ENCODE data around the gene SPACDR.
"Not testable (repeated sequence)": the region's sequence is repeated elsewhere in the genome, so short reads cannot be mapped to it uniquely, and the experiment has no call there.

SPACDR gene

DNA sequence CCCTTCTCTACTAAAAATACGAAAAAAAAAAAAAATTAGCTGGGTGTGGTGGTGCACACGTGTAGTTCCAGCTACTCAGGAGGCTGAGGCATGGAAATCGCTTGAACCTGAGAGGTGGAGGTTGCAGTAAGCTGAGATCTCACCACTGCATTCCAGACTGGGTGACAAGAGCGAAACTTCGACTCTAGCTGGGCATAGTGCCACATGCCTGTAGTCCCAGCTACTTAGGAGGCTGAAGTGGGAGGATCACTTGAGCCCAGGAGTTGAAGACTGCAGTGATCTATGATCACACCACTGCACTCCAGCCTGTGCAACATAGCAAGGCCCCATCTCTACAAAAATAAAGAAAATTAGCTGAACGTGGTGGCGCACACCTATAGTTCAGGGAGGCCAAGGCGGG lies 1.2 kb upstream of the SPACDR start:
- DNase-seq: no peak

DNA sequence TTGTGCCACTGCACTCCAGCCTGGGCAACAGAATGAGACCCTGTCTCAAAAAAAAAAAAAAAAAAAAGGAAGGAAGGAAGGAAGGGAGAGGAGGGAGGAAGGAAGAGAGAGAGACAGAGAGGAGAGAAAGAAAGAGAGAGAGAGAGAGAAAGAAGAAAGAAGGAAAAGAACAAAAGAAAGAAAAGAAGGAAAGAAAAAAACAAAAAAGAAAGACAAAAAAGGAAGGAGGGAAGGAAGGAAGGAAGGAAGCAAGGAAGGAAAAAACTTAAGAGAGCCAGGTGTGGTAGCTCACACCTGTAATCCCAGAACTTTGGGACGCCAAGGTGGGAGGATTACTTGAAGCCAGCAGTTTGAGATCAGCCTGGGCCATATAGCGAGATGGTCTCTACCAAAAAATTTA lies 731 bp upstream of the SPACDR start:
- no peak for DNase-seq

DNA sequence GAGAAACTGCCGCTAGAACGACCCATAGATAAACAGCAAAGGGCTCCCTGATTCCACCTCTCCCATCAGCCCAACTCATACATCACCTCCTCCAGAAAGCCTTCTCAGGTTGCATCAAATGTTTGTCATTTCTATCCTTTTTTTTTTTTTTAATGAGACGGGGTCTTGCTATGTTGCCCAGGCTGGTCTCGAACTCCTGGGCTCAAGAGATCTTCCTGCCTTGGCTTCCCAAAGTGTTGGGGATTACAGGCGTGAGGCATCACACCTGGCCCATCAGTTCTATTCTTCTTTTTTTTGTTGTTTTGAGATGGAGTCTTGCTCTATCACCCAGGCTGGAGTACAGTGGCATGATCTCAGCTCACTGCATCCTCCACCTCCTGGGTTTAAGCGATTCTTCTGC lies 7.0 kb downstream of the SPACDR start:
- no peak for DNase-seq

DNA sequence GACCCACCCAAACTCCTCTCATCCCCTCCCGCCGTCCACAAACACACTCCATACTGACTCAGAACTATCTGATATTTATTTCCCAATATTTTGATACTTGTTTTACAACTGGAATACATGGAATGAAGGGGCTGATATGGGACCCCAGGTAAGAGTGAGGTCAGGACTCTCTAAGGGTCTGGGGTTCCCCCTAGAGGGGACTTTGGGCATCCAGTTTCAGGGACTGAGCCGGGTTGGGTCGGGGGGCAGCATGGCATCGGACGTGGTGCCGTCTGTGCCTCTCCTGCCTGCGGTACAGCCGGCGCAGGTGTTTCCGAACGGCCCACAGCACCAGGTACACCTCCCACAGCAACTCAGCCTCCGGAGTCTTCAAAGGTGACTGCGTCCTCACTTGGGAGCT lies 7.5 kb downstream of the SPACDR start:
- DNase-seq: no peak

DNA sequence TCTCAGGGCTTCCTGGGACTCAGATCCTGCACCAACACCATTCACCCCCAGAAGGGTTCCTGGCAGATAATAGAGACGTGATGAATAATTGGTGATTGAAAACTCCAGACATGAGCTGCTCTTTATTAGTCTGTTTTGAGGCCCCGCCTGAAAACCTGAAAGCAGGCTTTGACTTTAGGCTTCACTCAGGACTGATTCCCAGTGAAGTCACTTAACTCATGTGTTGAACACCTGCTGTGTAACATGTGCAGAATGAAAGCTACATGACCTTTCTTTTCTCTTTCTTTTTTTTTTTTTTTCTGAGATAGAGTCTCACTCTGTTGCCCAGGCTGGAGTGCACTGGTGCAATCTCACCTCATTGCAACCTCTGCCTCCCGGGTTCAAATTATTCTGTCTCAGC lies 8.9 kb downstream of the SPACDR start:
- no peak for DNase-seq

DNA sequence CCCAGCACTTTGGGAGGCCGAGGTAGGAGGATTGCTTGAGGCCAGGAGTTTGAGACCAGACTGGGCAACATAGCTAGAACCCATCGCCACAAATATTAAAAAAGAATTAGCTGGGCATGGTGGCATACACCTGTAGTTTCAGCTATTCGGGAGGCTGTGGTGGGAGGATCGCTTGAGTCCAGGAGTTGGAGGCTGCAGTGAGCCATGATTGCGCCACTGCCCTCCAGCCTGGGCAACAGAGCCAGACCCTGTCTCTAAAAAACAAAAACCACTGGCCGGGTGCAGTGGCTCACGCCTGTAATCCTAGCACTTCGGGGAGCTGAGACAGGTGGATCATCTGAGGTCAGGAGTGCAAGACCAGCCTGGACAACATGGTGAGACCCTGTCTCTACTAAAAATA lies 10.2 kb downstream of the SPACDR start:
- not testable (repeated sequence) for DNase-seq

DNA sequence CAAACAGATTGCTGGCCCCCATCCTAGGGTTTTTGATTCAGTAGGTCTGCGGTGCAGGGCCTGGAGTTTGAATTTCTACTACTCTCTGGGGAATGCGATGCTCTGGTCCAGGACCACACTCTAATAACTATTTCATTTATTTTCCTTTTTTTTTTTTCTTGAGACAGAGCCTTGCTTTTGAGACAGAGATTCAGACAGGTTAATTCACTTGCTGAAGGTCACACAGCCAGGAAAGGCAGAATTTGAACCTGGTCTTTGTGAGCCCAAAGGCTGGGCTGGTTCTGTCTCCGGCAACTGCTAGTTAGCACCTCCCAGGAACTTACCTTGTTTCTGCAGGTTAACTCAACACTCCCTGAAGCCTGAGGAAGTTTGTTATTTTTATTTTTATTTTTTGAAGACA lies 11.5 kb downstream of the SPACDR start:
- DNase-seq: no peak

DNA sequence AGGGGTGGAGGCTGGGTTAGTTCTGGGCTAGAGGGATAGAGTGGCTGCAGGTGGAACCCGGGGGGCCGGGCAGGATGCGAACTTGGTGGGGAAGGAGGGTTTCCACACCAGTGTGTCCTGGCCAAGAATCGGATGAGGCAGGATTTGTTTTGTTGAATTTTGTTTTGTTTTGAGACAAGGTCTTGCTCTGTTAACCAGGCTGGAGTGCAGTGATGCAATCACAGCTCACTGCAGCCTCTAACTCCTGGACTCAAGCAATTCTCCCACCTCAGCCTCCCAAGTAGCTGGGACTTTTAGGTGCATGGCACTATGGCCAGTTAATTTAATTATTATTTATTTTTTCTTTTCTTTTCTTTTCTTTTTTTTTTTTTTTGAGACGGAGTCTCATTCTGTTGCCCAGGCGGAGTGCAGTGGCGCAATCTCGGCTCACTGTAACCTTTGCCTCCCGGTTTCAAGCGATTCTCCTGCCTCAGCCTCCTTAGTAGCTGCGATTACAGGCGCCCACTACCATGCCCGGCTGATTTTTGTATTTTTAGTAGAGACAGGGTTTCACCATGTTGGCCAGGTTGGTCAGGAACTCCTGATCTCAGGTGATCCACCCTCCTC lies 14.8 kb downstream of the SPACDR start:
- DNase-seq: no peak

DNA sequence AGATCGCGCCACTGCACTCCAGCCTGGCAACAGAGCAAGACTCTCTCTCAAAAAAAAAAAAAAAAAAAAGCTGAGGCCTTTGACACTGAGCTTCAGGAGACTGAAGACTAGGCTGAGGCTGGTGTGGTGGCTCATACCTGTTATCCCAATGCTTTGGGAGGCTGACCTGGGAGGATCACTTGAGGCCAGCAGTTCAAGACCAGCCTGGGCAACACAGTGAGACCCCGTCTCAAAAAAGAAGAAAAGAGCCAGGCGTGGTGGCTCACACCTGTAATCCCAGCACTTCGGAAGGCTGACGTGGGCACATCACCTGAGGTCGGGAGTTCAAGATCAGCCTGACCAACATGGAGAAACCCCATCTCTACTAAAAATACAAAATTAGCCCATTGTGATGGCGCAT lies 16.7 kb downstream of the SPACDR start:
- DNase-seq: not testable (repeated sequence)

DNA sequence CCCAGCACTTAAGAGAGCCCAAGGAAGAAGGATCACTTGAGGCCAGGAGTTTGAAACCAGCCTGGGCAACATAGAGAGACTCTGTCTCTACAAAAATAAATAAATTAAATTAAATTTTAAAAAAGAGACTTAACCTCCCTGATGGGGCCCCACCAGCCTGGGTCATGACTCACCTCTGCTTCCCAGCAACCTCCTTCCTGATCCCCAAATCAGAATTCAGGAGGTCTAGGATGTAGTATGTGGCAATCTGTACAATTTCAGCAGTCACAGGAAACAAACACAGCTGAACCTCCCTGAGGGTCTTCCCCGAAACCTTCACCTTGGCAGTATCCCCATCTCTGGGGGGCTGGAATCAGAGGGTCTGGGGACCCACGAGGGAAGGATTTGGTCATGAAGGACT lies 18.0 kb downstream of the SPACDR start:
- DNase-seq: no peak

DNA sequence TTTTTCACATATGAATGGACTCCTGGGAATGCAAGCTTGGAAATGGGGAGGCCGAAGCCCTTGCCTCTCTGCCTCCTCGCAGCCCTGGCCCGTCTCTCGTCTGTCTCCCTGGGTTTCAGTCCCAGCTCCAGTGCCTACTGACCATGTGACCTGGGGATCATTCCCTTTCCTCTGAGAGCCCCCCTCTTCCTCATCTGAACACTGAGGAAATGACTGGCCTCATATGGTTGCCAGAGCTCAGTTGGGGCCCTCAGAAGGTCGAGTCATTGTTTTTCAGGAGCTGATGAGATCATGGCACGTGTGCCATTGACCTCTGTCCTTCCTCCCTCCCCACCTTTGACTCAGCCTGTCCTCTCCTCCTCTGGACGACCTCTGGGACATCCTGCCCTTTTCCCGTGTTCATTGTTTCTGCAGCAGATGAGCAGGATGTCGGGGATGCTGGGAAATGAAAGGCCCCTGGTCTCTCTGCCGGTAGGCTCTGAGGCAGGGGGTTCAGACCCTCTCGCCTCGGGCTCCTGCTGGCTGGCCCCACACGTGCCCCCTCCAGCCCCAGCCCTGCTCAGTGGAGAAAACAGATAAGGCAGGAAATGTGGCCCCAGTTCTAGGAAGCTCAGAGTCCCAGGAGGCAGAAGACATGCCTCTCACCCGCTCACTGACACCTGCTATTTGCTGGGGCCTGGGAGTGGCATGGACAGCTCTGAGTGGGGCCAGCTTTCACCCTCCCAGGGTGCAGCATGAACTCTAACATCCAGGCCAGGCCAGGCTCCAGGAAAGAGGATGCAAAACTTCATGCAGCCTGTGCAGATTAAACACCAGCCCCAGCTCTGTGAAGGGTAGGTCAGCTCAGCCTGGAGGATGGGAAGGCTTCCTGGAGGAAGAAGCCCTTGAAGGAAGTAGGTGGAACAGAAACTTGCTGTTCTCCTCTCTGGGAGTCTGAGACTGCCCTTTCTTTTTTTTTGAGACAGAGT lies 19.5 kb downstream of the SPACDR start:
- DNase-seq: no peak

DNA sequence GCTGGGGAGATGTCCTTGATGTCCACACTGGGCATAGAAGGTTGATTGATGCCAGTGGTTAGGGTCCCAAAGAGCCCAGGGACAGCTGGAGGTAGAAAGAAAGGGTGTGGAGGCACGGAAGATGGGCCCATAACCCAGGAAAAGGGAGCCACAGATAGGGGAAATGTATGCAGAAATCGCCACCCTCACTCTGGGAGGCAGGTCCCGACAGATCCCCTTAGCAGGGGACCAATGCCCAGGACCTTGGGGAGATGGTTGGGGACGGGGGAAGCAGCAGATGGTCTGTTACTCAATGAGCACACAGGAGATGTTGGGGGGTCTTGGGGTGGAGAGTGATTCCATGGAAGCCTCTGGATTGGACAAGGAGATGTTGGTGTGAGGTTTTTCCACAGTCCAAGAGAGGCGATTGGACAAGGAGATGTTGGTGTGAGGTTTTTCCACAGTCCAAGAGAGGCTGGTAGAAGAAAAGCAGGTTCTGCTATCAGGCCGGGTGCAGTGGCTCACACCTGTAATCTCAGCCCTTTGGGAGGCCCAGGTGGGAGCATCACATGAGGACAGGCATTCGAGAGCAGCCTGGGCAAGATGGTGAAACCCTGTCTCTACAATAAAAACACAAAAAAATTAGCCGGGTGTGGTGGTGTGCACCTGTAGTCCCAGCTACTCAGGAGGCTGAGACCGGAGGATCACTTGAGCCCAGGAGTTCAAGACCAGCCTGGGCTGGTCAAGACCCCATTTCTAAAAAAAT lies 20.8 kb downstream of the SPACDR start:
- DNase-seq: no peak

DNA sequence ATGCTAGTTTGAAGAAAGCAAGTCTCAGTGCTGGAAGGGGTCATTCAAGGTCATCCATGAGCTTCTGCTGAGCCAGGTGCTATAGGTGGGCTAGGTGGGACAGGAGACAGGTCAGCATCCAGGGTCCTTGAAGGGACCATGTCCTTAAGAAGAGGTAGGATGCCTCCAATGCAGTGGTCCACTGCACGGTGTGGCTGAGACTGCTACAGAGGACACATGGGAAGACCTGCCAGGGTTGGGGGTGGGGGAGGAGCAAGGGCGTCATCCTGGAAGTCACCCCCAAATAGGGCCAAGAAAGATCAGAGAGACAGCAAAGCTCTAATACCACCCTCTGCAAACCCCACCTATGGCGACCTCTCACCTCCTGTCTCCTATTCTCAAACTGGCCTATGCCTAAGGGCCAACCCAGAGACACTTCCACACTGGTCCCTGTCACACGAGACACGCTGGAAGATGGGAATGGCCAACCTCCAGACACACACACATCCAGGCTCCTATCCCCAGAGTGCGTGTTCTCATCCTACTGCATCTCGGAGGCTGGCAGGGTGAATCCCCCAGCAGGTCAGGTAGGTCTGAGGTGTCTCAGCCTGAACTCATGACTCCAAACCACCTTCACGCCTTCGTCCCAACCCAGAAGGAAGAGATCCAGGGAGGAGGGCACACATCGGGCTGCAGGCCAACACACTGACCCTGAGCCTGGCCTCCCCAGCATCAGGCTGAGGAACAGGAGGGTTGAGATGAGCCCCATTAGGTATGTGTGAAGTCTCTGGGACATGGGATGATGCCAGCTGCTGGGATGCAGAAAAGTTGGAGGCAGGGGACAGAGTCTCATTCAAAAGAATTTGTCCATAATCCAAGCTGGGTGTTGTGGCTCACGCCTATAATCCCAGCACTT lies 22.2 kb downstream of the SPACDR start:
- no peak for DNase-seq

DNA sequence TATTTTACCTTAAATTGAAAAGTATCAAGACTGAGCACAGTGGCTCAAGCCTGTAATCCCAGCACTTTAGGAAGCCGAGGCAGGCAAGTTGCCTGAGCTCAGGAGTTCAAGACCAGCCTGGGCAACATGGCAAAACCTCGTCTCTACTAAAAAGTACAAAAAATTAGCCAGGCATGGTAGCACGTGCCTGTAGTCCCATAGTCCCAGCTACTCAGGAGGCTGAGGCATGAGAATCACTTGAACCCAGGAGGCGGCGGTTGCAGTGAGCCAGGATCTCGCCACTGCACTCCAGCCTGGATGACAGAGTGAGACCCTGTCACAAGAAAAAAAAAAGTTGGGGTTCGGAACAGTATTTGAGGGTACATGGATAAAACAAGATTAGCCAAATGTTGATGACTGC lies 24.8 kb downstream of the SPACDR start:
- not testable (repeated sequence) for DNase-seq

DNA sequence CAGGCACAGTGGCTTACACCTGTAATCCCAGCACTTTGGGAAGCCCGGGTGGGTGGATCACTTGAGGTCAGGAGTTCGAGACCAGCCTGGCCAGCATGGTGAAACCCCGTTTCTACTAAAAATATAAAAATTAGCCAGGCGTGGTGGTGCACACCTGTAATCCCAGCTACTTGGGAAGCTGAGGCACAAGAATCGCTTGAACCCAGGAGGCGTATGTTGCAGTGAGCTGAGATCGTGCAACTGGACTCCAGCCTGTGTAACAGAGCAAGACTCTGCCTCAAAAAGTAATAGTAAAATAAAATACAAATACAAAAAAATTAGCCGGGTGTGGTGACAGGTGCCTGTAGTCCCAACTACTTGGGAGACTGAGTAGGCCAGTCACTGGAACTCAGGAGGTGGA lies 25.3 kb downstream of the SPACDR start:
- DNase-seq: not testable (repeated sequence)

DNA sequence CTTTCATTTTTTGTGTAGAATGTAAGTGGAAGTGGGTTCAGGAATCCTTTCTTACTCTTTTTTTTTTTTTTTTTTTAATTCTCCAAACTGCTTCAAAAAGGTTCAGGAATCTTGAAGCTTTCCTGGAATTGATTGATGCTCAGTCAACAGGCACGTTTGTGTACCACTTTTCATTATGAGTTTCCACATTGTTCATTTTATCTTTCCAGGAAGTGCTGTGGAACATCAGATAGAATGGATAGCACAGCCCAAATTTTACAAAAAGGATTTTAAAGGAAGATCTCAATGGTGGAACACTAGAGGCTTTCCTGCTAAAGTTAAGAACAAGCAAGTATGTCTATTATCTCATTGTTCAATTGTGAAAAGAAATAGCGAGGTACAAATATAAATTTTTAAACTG lies 25.9 kb downstream of the SPACDR start:
- DNase-seq: no peak

DNA sequence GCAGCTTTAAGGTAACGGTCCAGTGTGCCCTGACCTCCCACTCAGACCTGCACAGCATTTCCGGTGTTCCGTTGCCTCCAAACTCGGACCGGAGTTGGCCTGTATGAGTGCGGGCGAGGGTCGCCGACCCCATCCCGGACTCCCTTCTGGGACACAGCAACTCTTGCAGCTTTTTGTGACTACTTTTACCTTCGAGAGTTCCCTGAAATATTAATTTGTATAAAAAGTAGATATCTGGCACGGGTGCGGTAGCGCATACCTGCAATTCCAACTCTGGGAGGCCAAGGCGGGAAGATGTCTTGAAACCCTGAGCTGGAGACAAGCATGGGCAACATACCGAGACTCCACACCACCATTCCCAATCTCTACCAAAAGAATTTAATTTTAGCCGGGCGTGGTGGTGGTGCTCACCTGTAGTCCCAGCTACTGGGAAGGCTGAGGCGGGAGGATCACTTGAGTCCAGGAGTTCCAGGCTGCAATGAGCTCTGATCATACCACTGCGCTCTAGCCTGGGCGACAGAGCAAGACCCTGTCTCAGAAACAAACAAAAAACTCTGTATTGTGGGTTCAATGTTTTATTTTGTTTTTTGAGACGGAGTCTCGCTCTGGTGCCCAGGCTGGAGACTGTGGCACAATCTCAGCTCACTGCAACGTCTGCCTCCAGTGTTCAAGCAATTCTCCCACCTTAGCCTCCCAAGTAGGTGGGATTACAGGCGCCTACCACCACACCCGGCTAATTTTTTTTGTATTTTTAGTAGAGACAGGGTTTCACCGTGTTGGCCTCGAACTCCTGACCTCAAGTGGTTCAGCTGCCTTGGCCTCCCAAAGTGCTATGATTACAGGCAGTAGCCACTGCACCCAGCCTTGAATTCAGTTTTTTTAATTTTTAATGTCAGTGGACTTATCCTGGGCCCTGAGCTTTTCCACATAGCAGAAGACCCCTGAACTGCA lies 26.6 kb downstream of the SPACDR start:
- DNase-seq: no peak

DNA sequence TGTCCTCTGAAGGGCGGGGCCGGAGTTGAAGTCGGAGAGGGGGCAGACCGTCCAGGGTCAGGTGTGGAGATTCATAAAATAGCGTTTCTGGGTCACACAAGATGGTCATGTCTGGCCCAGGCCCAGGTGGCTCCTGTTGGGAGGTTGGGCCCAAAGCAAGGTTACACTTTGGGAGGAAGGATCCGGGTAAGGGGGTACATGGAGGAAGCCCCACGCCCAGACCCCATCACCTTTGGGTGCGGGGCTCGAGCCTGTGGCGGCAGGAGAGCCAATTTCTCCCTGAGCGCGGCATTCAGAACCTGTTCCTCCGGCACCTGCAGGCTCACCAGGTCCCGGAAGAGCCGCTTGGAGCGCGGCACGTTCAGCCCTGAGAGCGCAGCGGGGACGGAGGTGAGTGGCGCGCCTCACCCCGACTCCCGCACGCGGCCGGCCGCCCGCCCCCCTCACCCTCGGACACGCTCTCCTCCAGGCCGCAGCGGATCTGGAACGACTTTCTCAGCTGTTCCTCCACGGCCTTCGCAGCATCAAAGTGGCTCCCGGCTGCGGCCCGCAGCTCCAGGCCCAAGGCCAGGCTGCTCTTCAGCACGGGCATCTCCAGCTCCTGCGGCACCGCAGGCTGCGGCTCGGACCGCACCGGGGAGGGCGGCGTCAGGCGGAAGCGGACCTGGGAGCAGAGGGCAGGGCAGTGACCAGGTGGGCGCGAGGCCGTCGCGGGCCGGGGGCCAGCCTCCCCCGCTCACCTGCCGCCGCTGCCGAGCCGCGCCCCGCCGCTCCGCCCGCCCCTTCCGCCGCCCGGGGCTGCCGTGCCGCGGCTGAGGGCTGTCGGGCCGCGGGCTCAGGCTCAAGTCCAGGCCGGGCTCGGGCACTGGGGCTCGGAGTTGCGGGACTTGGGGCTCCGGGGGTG lies 28.4 kb downstream of the SPACDR start:
- DNase-seq: peak; percentile 55

DNA sequence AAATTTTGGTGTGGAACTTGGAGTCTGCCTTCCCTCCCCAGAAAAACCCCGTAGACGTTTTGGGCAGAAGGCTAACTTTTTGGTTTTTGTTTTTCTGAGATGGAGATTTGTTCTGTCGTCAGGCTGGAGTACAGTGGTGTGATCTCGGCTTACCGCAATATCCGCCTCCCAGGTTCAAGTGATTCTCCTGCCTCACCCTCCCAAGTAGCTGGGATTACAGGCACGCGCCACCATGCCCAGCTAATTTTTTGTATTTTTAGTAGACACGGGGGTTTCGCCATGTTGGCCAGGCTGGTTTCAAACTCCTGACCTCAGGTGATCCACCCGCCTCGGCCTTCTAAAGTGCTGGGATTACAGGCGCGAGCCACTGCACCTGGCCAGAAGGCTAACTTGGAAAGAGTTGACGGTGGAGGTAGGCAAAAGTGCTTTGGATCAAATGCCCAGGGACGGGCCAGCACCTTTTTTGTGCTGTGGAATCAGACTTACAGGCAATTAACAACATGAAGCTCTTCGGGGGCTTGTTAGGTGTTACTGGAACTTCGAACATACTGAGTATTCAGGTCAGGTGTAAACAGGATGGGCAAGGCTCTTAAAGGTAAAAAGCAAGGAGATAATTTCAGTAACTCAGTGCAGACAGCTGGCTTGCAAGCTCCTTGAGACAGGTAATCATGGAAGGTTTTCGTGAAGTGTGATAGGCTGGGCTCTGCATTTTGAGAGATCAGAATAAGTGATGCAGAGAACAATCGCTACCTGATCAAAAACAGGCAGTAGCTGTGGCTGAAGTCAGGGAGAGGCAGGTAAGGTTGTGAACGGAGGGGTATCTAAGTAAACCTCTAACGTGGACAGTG lies 29.5 kb downstream of the SPACDR start:
- DNase-seq: no peak

Data from stimulated activated CD4-positive, alpha-beta T cell treated with anti-CD3 and anti-CD28 coated beads, Interleukin-4, amount 100 ng/mL, for 1 hour (primary cell).